T-helper 9 cell (primary cell): ENCODE results near the gene ARPP21.
"Not testable (repeated sequence)": the region's sequence is repeated elsewhere in the genome, so short reads cannot be mapped to it uniquely, and the experiment has no call there.

Experiments
- DNase-seq: peaks from one replicate; pipeline ENCODE4 v3.0.0-alpha.2; 2020

Gene ARPP21

GRCh38 chr3:35782355-35782754 lies 143.0 kb downstream of the ARPP21 start:
- no peak for DNase-seq

DNA sequence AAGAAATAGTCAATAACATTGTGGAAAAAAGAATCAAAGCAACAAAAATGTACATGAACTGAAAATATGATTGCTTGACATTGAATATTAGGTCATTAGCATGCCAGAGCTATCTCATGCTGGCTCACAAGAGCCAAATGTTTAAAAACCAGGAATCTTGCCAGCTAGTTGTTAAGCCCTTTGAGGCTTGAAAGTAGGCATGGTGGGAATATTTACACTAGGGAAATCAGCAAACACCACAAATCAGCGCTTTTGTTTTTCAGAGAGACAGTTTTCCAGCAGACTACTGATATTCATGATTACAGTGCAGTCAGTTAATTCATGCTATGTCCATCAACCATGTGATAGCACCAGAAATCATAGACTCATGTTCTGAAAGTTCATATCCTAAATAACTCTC lies 144.8 kb downstream of the ARPP21 start:
- no peak for DNase-seq

GRCh38 chr3:35785234-35785888 lies 146.0 kb downstream of the ARPP21 start:
- DNase-seq = no peak

- no peak for DNase-seq
Measured at GRCh38 chr3:35787936-35788335, 148.6 kb downstream of the ARPP21 start.

GRCh38 chr3:35789042-35789831 lies 149.9 kb downstream of the ARPP21 start:
- DNase-seq = no peak

DNA sequence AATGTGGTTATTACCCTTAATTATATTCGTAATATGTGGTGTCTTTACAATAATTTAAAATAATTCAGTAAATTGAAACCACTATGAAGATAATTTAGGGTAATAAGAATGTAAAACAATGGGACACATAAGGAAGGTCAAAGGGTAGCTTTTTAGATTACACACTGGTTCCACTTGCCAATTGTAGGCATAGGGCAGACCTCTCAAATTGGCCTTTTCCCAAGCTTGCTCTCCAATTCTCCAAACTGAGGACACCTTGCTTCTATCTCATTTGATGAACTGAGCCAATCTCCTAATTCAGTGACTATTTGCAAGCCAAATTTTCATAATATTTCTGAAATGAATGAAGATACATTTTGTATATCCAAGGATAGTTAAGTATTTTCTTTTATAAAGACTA lies 151.4 kb downstream of the ARPP21 start:
- no peak for DNase-seq

DNA sequence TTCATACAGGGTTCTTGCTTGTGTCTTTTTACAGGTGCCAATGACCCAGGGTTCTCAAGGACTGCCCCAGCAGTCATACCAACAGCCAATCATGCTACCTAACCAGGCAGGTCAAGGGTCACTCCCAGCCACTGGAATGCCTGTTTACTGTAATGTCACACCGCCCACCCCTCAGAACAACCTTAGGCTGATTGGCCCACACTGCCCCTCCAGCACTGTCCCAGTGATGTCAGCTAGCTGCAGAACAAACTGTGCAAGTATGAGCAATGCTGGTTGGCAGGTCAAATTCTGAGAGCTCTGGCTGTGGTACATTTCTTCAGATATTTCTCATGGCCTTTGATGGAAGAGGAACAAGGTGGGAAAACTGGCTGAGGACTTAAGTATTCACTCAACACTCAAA lies 154.3 kb downstream of the ARPP21 start:
- DNase-seq = no peak

DNA sequence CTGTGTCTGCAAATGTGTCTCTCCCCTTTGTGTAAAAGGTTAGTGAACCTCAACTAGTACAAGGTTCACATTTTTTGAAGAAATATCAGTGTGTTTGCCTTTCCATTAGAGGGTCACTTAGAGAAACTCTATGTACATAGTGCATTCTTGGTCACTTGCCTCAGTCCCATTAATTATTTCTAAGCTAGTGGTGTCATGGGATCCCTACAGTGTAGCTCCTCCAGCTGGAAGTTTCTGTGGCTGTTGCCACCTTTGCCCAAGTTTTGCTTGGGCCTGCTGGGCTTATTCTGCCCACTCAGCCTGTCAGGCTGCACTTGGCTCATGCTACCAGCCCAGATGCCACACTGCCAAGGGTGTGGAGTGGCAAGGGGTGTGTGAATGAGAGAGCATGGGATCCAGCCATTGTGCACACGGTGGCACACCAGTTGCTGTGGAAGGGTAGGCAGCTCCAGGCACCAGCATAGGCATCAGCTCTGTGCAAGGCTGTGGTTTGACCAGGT lies 161.7 kb downstream of the ARPP21 start:
- no peak for DNase-seq

DNA sequence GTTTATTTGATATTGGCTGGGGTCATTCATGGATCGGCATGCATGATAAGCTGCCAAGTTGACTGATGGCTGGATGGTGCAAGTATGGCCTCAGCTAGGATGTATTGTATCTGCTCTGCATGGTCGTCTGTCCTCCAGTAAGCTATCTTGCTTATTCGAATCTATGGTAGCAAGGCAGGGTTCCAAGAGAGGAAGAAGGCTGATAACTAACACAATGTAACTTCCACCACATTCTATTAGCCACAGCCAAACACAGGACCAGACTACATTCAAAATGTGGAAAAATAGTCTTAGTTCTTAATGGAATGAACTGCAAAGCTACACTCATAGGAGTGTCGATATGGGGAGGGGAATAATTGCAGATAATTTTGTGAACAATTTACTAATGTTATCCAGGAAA lies 175.2 kb downstream of the ARPP21 start:
- no peak for DNase-seq

DNA sequence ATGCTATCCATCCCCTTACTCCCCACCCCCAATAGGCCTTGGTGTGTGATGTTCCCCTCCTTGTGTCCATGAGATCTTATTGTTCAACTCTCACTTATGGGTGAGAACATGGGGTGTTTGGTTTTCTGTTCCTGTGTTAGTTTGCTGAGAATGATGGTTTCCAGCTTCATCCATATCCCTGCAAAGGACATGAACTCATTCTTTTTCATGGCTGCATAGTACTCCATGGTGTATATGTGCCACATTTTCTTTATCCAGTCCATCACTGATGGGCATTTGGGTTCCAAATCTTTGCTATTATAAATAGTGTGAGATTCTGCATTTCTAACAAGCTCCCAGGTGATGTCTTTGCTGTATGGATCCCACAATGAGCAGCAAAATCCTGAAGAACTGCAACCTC lies 176.5 kb downstream of the ARPP21 start:
- not testable (repeated sequence) for DNase-seq

- DNase-seq = no peak
Measured at GRCh38 chr3:35817216-35817615, 177.9 kb downstream of the ARPP21 start.

DNA sequence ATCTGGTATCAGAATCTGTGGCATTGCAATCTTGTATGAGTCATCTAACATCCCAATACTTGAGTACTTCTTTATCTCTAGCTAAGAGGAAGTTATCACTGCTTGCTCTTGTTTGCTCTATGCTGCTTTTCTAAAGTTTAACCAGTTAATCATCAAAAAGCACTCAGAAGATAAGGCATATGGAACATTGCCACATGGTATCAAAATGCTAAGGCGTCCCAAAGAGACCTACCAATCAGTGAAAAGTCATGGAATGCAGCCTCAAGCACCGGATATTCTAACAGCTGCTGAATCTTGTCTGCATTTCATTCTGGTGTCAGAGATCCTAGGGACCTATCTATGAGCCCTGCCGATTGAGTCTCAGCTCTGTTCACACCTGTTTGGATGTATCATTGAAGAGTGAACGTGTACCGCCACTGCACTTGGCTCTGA lies 192.8 kb downstream of the ARPP21 start:
- DNase-seq = no peak
